SJSA1 (cell line): Measurements from ENCODE around the gene SCCPDH. TPM values are rescaled to one million over a fixed set of nuclear protein-coding genes. Genes with fewer than 3 reads are reported as not detected.
"Not testable (repeated sequence)": the region's sequence is repeated elsewhere in the genome, so short reads cannot be mapped to it uniquely, and the experiment has no call there.

ENCODE experiments used
- DNase-seq, 2 experiments: peaks; one replicate each; pipeline ENCODE4 v3.0.0-alpha.2; 2015 to 2020; ENCODE audit warnings: low spot score in 2 of 2, low read depth in 1 of 2
- H3K27ac ChIP-seq: fragments of 250-450 bp; sonication (Bioruptor Pico); 2 replicates; pipeline ENCODE4 v1.5.1; 2020; ENCODE audit warnings: mild to moderate bottlenecking, moderate library complexity
- H3K27me3 ChIP-seq: fragments of 250-450 bp; sonication (Bioruptor Pico); replicated peaks from 2 replicates; pipeline ENCODE4 v1.5.1; 2020; ENCODE audit warnings: mild to moderate bottlenecking, moderate library complexity
- H3K36me3 ChIP-seq: fragments of 250-450 bp; sonication (Bioruptor Pico); 2 replicates; pipeline ENCODE4 v1.5.1; 2020; ENCODE audit warnings: mild to moderate bottlenecking
- H3K4me1 ChIP-seq: fragments of 250-450 bp; sonication (Bioruptor Pico); replicated peaks from 2 replicates; pipeline ENCODE4 v1.6.1; 2021; ENCODE audit warnings: mild to moderate bottlenecking
- H3K4me3 ChIP-seq: fragments of 250-450 bp; sonication (Bioruptor Pico); 2 replicates; pipeline ENCODE4 v1.5.1; 2020; ENCODE audit warnings: mild to moderate bottlenecking
- H3K9me3 ChIP-seq: fragments of 250-450 bp; sonication (Bioruptor Pico); replicated peaks from 2 replicates; pipeline ENCODE4 v1.5.1; 2020; ENCODE audit warnings: mild to moderate bottlenecking
- total RNA-seq: library from RNA; depleted of rRNA; stranded (reverse); fragments of >200 nt; shearing (Covaris generic); gene quantifications from 2 replicates; pipeline ENCODE4 v1.2.3, GENCODE V29; 2014; rRNA removed

Gene SCCPDH
- total RNA-seq, 1 experiment from 2014 or later, result 45.5 TPM

- H3K9me3 ChIP-seq, H3K27me3 ChIP-seq, DNase-seq, H3K4me1 ChIP-seq, H3K36me3 ChIP-seq, H3K4me3 ChIP-seq, H3K27ac ChIP-seq: not testable (repeated sequence)
Measured at GRCh38 chr1:246813325-246813724, 89.1 kb downstream of the SCCPDH start.

GRCh38 chr1:246814890-246815289 lies 90.7 kb downstream of the SCCPDH start:
- Histone ChIP-seq H3K9me3 (no peaks in the 10 kb centered on the region), H3K4me1 (no peaks in the 10 kb centered on the region), H3K36me3 (no peaks in the 10 kb centered on the region), H3K4me3 (no peak overlapping the region), H3K27me3 (0 out of 2 replicates have a peak, but pooled peaks cover 9% of the 10 kb centered on the region), H3K27ac (no peak overlapping the region)
- DNase-seq, result no peak

GRCh38 chr1:246815693-246816270 lies 91.6 kb downstream of the SCCPDH start:
- Histone ChIP-seq H3K4me1 (no peaks in the 10 kb centered on the region), H3K9me3 (no peaks in the 10 kb centered on the region), H3K36me3 (no peaks in the 10 kb centered on the region), H3K4me3 (no peak overlapping the region), H3K27ac (no peak overlapping the region), H3K27me3 (0 out of 2 replicates have a peak, but pooled peaks cover 9% of the 10 kb centered on the region)
- DNase-seq, result no peak

Other genes starting within 250 kb of the SCCPDH start
- gene SMYD3, start 217.1 kb upstream of the SCCPDH start, total RNA-seq, result 38.5 and 70.8 TPM in 2 replicates
- gene TFB2M, start 158.1 kb upstream of the SCCPDH start, total RNA-seq, result 21.1 and 31.6 TPM in 2 replicates
- 19.0 and 21.1 TPM in 2 replicates for gene CNST, start 158.0 kb upstream of the SCCPDH start, total RNA-seq
- gene AHCTF1, start 207.5 kb downstream of the SCCPDH start, total RNA-seq, result 31.3 and 37.5 TPM in 2 replicates